ENCODE measurements around the gene TRAPPC12.

Gene TRAPPC12

DNA sequence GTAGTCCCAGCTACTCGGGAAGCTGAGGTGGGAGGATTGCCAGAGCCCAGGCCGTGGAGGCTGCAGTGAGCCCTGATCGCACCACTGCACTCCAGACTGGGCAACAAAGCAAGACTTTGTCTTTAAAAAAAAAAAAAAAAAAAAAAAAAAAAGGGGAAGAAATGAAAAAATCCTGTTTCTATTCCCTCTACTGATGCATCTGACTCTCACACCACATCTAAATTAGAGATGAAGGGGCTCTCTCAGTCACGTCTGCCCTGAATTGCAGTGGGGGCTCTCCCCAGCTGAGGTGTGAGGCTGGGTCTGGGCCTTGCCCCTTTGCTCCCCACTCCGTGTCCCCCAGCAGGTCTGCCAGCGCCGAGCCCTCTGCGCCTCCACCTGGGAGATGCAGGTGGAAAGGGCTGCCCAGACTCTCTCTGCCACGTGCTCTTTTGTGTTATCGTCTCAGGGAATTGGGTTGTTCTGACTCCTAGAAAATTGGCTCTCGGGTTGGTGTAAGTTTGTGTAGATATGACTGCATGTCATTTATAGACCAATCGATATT lies 30.2 kb downstream of the TRAPPC12 start:
- ATAC-seq (ENCODE audit: insufficient read depth, low read depth): no peak
- H3K4me2 ChIP-seq (ENCODE audit: insufficient read depth, low read length): no peak overlapping the region
- H4K20me1 ChIP-seq (ENCODE audit: insufficient read depth, low read length): no peaks in the 10 kb centered on the region
- H2AFZ ChIP-seq (ENCODE audit: low read depth, low read length): no peak overlapping the region
- TF ChIP-seq EZH2 (IDR thresholded peaks at IDR 0.05; ENCODE audit: borderline replicate concordance, low read depth, low read length, severe bottlenecking): no peak
- H3K79me2 ChIP-seq (ENCODE audit: insufficient read depth, low read length): no peaks in the 10 kb centered on the region
- no peaks in the 10 kb centered on the region for H3K9me3 ChIP-seq (ENCODE audit: insufficient read depth, low read length, severe bottlenecking)
- H3K36me3 ChIP-seq (ENCODE audit: insufficient read depth, low read length): peaks cover 26% of the 10 kb centered on the region
- no peak for DNase-seq
- H3K27me3 ChIP-seq (ENCODE audit: insufficient read depth, low read length, poor library complexity): no peaks in the 10 kb centered on the region
- no peak overlapping the region for H3K27ac ChIP-seq (ENCODE audit: low read length)
- no peaks in the 10 kb centered on the region for H3K4me1 ChIP-seq (ENCODE audit: insufficient read depth, low read length)
- H3K9ac ChIP-seq (ENCODE audit: low read depth, low read length): no peak overlapping the region
- H3K4me3 ChIP-seq (ENCODE audit: low read depth in 1 of 2, low read length in 2 of 2): no peak overlapping the region

DNA sequence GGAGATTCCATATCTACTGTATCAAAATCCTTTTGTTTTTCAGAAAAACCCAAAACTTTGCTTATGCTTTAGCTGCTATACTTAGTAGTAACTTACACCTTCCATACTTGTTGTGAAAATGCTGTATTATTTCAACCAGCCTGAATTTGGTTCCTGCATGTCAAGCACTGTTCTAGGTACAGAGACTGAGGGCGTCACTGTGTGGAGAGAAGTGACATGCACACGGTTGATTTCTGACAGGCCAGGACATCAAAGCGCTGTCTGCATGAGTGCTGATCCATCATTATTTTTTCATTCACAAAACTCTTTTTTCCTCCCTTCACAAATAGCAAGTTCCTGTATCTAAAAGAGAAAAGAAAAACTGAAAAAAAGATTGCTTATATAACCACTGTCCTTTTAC lies 31.6 kb downstream of the TRAPPC12 start:
- H3K27me3 ChIP-seq (ENCODE audit: insufficient read depth, low read length, poor library complexity): no peaks in the 10 kb centered on the region
- H2AFZ ChIP-seq (ENCODE audit: low read depth, low read length): no peak overlapping the region
- H4K20me1 ChIP-seq (ENCODE audit: insufficient read depth, low read length): no peaks in the 10 kb centered on the region
- TF ChIP-seq EZH2 (IDR thresholded peaks at IDR 0.05; ENCODE audit: borderline replicate concordance, low read depth, low read length, severe bottlenecking): no peak
- TF ChIP-seq, protein P1, sequence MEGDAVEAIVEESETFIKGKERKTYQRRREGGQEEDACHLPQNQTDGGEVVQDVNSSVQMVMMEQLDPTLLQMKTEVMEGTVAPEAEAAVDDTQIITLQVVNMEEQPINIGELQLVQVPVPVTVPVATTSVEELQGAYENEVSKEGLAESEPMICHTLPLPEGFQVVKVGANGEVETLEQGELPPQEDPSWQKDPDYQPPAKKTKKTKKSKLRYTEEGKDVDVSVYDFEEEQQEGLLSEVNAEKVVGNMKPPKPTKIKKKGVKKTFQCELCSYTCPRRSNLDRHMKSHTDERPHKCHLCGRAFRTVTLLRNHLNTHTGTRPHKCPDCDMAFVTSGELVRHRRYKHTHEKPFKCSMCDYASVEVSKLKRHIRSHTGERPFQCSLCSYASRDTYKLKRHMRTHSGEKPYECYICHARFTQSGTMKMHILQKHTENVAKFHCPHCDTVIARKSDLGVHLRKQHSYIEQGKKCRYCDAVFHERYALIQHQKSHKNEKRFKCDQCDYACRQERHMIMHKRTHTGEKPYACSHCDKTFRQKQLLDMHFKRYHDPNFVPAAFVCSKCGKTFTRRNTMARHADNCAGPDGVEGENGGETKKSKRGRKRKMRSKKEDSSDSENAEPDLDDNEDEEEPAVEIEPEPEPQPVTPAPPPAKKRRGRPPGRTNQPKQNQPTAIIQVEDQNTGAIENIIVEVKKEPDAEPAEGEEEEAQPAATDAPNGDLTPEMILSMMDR (IDR thresholded peaks at IDR 0.05; ENCODE audit: borderline replicate concordance, extremely low read depth, low read length, poor library complexity, severe bottlenecking): no peak
- no peak overlapping the region for H3K27ac ChIP-seq (ENCODE audit: low read length)
- ATAC-seq (ENCODE audit: insufficient read depth, low read depth): no peak
- H3K9ac ChIP-seq (ENCODE audit: low read depth, low read length): no peak overlapping the region
- no peaks in the 10 kb centered on the region for H3K4me1 ChIP-seq (ENCODE audit: insufficient read depth, low read length)
- H3K9me3 ChIP-seq (ENCODE audit: insufficient read depth, low read length, severe bottlenecking): no peaks in the 10 kb centered on the region
- no peak overlapping the region for H3K4me2 ChIP-seq (ENCODE audit: insufficient read depth, low read length)
- no peaks in the 10 kb centered on the region for H3K79me2 ChIP-seq (ENCODE audit: insufficient read depth, low read length)
- no peak overlapping the region for H3K4me3 ChIP-seq (ENCODE audit: low read depth in 1 of 2, low read length in 2 of 2)
- no peak for DNase-seq
- peaks cover 28% of the 10 kb centered on the region for H3K36me3 ChIP-seq (ENCODE audit: insufficient read depth, low read length)

DNA sequence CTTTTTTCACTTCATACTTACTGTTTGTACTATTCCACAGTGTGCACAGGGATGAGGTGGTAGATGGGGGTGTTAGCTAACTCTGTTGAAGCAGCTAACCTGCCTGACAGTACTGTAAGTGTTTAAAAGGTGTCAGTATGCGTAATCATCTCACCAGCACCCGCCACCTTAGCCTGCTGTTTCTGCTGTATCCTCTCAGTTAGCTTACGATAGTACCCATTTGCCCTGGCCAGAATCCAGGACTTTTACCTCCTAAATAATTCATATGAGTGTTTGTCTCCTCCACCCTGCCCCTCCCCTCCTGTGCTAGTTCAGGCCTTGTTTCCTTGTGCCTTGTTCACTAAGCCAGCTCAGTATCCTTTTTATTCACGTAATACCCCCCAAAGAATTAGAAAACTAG lies 34.2 kb downstream of the TRAPPC12 start:
- H3K4me2 ChIP-seq (ENCODE audit: insufficient read depth, low read length): no peak overlapping the region
- no peaks in the 10 kb centered on the region for H3K79me2 ChIP-seq (ENCODE audit: insufficient read depth, low read length)
- H3K36me3 ChIP-seq (ENCODE audit: insufficient read depth, low read length): peaks cover 42% of the 10 kb centered on the region
- ATAC-seq (ENCODE audit: insufficient read depth, low read depth) (no peak), DNase-seq (no peak)
- peaks cover 8% of the 10 kb centered on the region for H4K20me1 ChIP-seq (ENCODE audit: insufficient read depth, low read length)
- H3K4me3 ChIP-seq (ENCODE audit: low read depth in 1 of 2, low read length in 2 of 2): no peak overlapping the region
- no peaks in the 10 kb centered on the region for H3K4me1 ChIP-seq (ENCODE audit: insufficient read depth, low read length)
- H3K9me3 ChIP-seq (ENCODE audit: insufficient read depth, low read length, severe bottlenecking): no peaks in the 10 kb centered on the region
- H3K9ac ChIP-seq (ENCODE audit: low read depth, low read length): no peak overlapping the region
- H3K27ac ChIP-seq (ENCODE audit: low read length): no peak overlapping the region
- no peaks in the 10 kb centered on the region for H3K27me3 ChIP-seq (ENCODE audit: insufficient read depth, low read length, poor library complexity)
- no peak overlapping the region for H2AFZ ChIP-seq (ENCODE audit: low read depth, low read length)
- no peak for TF ChIP-seq EZH2 (IDR thresholded peaks at IDR 0.05; ENCODE audit: borderline replicate concordance, low read depth, low read length, severe bottlenecking)
- TF ChIP-seq, protein P1 (IDR thresholded peaks at IDR 0.05; ENCODE audit: borderline replicate concordance, extremely low read depth, low read length, poor library complexity, severe bottlenecking): no peak

GRCh38 chr2:3414133-3414860 lies 34.8 kb downstream of the TRAPPC12 start:
- Histone ChIP-seq H4K20me1 (ENCODE audit: insufficient read depth, low read length) (peaks cover 12% of the 10 kb centered on the region), H3K27ac (ENCODE audit: low read length) (no peak overlapping the region), H3K79me2 (ENCODE audit: insufficient read depth, low read length) (no peaks in the 10 kb centered on the region), H3K4me2 (ENCODE audit: insufficient read depth, low read length) (no peak overlapping the region), H2AFZ (ENCODE audit: low read depth, low read length) (no peak overlapping the region), H3K4me3 (ENCODE audit: low read depth in 1 of 2, low read length in 2 of 2) (no peak overlapping the region), H3K9me3 (ENCODE audit: insufficient read depth, low read length, severe bottlenecking) (no peaks in the 10 kb centered on the region), H3K4me1 (ENCODE audit: insufficient read depth, low read length) (no peaks in the 10 kb centered on the region), H3K9ac (ENCODE audit: low read depth, low read length) (no peak overlapping the region), H3K27me3 (ENCODE audit: insufficient read depth, low read length, poor library complexity) (no peaks in the 10 kb centered on the region), H3K36me3 (ENCODE audit: insufficient read depth, low read length) (peaks cover 41% of the 10 kb centered on the region)
- TF ChIP-seq EZH2 (IDR thresholded peaks at IDR 0.05; ENCODE audit: borderline replicate concordance, low read depth, low read length, severe bottlenecking): no peak
- TF ChIP-seq, protein P1 (IDR thresholded peaks at IDR 0.05; ENCODE audit: borderline replicate concordance, extremely low read depth, low read length, poor library complexity, severe bottlenecking): no peak
- ATAC-seq (ENCODE audit: insufficient read depth, low read depth): no peak
- no peak for DNase-seq

Data from DND-41 (cell line).